NCI-H446 (cell line): ENCODE measurements around the gene AZI2.

Source experiments
- DNase-seq, 2 experiments: peaks; one replicate each; lab custom pipeline; 2025; lab: John Stamatoyannopoulos, UW

The AZI2 gene

DNA sequence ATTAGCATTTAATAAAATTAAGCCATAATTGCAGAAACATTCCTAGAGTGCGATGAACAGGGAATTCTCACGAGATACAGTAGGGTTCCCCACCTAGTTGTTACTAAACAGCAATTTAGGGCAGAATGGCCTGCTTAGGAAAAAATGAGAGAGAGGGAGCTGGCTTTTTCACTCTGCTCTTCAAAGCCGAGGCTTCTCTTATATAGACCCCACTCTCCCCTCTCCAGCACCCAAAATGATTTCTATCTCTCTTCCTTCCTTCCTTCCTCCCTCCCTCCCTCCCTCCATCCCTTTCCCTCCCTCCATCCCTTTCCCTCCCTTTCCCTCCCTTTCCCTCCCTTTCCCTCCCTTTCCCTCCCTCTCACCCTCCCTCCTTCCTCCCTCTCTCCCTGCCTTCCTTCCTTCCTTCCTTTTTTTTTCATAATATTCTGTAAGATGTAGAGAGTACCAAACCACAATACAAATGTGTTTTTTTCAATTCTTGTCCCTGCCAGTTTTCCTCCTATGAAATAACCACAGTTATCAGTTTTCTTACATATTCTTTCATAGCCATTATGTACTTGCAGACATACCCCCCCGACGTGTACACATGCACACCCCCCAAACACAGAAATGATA lies 48.2 kb downstream of the AZI2 start:
- DNase-seq = no peak

DNA sequence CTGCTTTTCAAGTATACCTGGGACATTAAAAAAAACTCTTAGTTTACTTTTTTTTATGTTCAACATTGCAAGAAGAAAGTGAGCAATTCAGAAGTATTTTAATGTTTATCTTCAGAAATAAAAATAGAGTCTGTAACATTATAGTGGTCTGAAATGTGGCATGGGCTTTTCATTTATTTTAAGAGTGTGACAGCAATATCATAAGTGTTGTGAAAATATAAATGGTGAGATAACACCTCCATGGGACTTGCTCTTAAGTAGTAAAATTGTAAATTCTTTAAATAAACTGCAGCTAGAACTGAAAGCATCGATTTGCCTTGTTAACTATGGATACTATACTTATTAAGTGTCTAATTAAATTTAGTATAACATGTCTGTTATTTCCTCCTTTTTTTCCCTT lies 48.9 kb downstream of the AZI2 start:
- no peak for DNase-seq

- DNase-seq = no peak
These were observed 52.6 kb downstream of the AZI2 start for GRCh38 chr3:28295898-28296490.

- DNase-seq = no peak
These were observed 53.8 kb downstream of the AZI2 start for GRCh38 chr3:28294667-28295413.

DNA sequence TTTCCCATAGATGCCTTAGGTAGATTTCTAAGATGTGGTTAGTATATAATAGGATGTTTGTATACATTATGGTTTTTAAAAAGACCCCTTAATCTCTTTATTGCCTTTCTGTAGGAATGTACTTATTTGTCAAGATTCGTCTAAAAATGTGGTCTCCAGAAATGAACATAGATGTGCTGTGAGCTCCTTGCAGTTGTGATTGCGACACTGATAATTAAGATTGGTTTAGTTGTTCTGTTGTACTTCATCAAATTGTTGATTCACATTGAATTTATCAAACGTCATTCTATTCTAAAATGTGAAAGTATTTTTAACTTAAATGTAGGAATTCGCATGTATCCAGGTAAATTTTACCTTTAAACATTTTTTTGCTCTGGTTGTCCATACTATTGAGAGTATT lies 56.0 kb downstream of the AZI2 start:
- no peak for DNase-seq

- DNase-seq = no peak
These were observed 57.0 kb downstream of the AZI2 start for GRCh38 chr3:28291577-28291976.

DNA sequence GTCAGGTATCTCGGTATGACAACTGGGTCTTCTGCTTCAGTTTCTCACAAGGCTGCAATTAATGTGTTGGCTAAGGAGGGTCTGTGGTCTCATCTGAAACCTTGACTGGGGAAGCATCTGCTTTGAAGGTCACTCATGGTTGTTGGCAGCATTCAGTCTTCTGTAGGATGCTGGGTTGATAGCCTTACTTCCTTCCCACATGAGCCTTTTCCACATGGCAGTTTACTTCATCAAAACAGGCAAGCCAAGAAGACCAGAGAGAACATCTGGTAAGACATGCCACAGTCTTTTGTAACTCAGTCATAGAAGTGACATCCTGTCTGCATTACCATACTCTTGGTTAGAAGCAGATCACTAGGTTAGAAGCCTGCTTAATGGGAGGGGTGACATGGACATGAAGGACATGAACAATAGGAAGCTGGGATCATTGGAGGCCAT lies 57.7 kb downstream of the AZI2 start:
- DNase-seq = no peak

DNA sequence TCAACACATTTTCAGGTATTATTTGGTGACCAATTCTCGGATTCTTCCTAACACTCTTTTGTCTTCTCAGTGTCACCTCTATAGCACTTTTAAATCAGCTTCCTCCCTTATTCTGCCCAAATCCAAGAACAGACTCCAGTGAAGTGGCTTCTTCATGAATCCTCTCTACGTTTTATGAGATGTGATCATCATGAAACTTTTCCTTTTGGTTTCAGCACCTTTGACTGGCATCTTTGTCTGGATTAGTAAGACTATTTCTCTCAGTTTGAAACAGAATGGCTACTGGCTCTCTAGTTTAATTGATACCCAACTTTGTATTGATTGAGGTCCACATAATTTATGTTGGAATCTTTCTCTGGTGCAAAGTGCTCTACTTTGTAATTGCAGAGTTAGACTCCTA lies 61.6 kb downstream of the AZI2 start:
- DNase-seq = no peak

DNA sequence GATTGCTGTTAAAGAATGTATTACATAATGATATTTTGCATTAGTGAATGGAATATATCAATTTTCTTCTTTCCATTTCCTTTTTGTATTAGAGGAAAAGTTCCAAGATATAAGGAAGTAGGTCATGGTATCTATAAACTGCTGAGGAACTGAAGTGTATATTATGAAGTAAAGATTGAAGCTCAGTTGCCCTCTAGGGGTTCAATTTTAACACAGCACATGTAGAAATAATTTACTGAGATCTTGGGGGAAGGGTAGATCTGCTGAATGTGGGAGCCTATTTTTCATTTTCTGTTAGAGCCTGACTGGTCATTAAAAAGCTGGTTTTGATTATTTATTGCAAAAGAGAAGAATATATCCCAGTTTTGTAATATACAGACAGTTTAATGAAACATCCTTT lies 62.0 kb downstream of the AZI2 start:
- DNase-seq = peak; percentile 4 to 12

- DNase-seq = peak; percentile 2 to 35
These were observed 67.8 kb downstream of the AZI2 start for GRCh38 chr3:28280781-28281180.

DNA sequence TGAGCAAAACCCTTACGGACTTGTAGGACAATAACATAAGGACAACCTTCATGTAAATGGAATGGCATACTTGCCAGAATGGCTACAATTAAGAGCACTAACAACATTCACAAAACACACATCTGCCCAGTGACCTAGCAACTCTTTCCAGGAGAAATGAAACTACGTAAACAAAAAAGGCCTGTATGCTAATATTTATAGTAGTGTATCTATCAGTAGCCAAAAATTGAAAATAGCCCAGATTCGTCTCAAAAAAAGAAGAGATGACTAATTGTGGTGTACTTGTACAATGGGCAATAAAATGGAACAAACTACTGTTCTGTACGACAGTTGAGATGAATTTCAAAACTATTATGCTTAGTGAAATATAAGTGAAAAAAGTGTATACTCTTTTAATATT lies 68.9 kb downstream of the AZI2 start:
- no peak for DNase-seq

- DNase-seq = no peak
These were observed 69.7 kb downstream of the AZI2 start for GRCh38 chr3:28278918-28279317.

GRCh38 chr3:28273837-28274236 lies 74.8 kb downstream of the AZI2 start:
- no peak for DNase-seq
